ENCODE measurements around the gene VPS4A.
A peak's percentile ranks its signal among the peaks of the same experiment; 100 is the strongest.

The VPS4A gene

DNA sequence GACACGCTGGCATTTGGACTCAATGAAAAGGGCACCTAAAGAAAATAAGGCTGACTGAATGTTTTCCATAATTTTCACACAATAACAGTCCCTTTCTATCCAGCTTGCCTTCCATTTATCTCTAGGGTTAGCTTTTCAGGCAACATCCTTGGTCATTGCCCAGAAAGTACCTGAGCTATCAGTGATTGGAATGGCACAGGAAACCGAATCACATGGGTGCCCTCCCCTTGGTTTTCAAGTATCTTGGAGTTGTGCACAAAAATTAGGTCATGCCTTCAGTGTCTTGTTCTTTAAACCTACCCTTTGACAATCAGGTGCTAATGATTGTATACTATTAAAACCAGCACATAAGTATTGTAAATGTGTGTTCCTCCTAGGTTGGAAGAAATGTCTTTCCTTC is 3.3 kb upstream of the VPS4A start:
- DNase-seq = no peak

DNA sequence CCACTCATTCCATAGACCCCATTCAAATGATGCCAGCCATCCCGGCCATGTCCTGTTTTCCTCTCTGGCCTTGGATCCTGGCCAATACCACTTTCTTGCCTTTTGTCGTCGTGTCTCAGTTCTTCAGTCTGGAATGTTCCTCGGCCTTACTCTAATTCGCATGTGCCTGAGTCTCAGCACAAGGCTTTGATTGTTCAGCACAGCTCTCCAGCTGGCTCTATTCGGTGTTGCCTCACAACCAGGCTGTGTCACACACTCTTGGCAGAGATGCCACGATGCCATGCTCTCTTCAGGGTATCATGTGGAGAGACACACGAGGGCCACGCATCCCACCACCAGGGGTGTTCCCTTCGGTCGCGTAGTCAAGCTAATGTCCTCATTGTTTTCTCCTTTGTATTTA is 1.8 kb upstream of the VPS4A start:
- no peak for DNase-seq

DNA sequence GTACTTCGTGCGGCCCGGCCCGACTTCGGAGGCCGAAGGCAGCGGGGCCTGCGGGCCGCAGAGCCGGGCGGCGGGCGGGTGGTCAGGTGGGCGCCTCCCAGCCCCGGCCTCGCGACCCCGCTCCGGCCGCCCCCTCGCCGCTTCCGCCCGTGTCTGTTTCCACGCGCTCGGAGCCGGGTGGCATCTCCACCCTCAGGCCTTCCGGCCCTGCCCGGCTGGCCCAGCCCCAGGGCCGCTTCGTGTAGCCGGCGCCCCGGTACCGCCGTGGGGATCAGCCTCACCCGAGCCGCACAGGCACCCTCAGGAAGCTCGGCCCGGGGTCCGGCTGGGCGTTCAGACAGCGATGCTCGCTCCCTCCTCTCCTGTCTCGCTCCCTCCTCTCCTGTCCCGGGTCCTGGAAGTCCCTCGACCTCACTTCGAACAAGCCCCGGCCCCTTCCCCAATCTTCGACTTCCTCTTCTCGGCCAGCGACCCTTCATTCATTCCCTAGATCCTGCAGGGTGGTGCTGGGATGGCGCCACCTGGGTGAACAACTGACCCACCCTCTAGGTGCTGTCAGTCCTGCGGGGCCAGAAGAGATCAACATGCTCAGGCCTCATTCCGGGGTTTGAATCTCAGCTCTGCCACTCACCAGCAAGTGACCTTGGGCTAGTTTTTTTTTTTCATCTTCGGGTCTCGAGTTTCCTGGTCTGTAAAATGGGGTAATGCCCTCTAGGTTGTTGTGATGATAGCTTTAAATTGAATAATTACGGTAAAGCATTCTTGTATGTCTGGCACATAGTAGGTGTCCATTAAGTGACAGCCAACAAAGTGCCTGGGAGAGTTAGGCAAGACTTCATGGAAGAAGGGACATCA is 610 bp downstream of the VPS4A start:
- DNase-seq = peak; percentile 51

DNA sequence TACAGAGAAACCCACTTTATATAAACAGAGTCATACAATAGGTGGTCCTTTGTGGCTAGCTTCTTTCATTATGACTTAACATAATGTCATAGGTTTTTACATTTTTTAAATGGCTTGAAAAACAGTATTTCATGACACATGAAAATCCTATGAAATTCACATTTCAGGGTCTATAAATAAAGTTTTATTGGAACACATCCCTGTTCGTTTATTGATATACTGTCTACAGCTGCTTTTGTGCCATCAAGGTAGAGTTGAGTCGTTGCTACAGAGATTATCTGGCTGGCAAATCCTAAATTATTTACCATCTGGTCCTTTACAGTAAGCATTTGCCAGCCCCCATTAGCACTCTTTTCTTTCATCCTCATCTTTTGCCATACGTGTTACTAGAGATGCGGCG is 2.3 kb downstream of the VPS4A start:
- DNase-seq = no peak

DNA sequence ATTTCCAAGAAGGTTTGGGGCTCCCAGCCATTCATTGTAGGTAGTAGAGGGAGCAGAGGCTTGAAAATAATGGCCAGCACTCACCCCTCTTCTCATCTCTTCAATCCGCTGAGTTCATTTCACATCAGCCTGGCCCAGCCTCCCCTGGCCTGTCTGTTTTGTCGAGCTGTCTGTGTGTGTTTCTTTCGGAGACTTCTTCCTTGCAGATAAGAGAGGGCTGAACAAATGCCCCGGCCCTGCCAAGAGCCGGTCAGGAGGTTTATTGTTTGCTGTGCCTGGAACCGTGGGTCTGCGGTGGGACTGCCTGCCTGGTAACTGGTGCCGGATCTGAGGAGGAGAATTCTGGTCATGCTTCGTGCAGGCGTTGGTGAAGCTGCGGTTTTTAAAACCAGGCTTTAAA is 3.4 kb downstream of the VPS4A start:
- no peak for DNase-seq

DNA sequence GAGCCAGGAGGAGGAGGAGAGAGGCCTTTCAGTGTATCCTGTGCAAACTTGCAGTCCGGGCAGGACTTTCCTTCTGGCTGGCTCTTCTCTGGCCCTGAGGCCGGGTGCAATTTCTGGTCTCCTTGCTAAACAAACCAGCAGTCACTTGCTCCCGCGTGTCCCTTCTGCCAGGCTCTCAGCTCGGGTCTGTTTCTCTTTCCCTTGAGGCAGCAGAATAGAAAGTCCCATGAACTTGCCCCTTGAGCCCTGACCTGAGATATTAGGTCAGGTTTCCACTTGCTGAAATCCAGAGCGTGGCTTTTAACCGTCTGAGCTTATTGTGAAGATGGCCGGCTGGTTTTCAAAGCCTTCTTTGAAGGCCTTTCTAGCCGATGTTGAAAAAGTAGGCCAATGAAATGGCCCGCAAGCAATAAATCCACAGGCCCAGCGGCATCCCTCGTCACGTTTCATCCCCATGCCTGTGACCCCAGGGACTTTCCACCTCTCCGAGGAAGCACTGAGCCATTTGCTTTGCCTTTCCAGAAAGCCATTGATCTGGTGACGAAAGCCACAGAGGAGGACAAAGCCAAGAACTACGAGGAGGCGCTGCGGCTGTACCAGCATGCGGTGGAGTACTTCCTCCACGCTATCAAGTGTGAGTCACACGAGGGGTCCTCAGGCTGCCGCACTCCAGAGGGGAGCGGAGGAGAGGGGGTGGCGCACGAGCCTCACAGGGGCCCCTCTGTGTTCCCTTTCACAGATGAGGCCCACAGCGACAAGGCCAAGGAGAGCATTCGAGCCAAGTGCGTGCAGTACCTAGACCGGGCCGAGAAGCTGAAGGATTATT is 4.5 kb downstream of the VPS4A start:
- DNase-seq = no peak

DNA sequence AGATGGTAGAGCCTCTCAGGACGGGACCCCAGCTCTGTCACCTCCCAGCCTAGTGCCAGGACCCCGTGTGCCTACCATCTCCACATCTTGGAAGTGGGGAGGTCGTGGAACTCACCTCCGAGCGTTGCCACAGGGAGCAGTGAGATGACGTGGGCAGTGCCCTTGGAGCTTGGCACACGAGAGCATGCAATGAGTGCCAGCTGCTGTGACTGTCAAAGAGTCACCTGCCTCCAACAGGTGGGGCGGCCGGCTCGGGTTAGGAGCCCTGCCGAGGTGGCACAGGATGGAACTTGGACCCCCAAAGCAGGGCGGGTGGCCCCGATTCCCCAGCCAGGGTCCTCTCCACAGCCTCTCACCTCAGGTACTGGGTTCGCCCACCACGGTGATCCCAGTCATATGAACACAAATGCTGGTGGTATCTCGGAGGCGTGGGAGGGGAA is 5.5 kb downstream of the VPS4A start:
- no peak for DNase-seq

DNA sequence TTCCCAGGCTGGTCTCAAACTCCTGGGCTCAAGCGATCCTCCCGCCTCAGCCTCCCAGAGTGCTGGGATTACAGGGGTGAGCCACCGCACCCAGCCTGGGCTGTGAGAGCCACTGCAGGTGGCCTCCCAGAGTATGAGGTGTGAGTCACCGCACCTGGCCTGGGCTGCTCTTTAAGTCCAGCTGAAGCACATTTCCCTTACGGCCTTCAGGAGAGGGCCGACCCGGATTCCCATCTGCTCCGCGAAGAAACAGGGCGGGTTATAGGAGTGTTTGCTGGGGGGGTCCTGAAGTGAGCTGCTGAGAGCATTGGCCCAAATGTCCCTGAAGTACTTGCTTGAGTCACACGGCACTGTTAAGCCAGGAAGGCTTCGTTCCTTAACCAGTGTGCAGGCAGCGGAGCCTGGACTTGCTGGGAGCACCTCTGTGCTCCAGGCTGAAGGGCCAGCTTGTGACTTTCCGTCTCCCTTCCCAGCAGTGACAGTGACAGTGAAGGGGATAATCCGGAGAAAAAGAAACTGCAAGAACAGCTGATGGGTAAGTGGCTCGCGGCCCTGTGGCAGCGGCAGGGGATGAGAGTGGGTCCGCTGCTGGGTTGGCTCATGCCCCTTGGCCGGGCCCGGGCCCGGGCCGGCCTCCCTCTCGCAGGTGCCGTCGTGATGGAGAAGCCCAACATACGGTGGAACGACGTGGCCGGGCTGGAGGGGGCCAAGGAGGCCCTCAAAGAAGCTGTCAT is 7.2 kb downstream of the VPS4A start:
- DNase-seq = no peak

DNA sequence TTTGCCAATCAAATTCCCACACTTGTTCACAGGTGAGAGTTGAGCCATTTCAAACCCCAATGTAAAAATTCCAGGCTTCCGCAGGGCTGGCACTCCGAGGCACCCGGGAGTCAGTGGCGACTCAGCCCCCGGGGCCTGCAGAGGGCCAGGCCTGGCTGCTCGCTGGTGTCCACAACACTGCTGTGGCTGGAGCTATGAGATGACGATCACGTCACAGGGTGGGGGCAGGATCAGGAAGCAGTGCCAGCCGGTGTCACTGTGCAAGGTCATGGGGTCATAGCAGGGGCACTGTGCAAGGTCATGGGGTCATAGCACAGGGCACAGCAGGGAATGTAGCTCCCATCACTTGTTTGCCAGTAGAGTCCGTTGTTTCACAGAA is 7.8 kb downstream of the VPS4A start:
- DNase-seq = no peak

DNA sequence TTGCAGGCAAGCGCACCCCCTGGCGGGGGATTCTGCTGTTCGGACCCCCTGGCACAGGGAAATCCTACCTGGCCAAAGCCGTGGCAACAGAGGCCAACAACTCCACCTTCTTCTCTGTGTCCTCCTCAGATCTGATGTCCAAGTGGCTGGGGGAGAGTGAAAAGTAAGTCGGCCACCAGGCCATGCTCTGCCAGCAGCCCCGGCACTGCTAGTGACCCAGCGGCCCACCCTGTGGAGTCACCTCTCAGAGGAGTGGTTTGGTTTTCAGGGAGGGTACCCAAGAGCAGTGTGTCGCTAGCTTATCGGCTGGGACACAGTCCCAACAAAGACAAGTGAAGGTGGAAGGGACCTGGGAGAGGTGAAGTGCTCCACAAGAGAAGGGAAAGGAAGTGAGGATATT is 8.2 kb downstream of the VPS4A start:
- DNase-seq = no peak

DNA sequence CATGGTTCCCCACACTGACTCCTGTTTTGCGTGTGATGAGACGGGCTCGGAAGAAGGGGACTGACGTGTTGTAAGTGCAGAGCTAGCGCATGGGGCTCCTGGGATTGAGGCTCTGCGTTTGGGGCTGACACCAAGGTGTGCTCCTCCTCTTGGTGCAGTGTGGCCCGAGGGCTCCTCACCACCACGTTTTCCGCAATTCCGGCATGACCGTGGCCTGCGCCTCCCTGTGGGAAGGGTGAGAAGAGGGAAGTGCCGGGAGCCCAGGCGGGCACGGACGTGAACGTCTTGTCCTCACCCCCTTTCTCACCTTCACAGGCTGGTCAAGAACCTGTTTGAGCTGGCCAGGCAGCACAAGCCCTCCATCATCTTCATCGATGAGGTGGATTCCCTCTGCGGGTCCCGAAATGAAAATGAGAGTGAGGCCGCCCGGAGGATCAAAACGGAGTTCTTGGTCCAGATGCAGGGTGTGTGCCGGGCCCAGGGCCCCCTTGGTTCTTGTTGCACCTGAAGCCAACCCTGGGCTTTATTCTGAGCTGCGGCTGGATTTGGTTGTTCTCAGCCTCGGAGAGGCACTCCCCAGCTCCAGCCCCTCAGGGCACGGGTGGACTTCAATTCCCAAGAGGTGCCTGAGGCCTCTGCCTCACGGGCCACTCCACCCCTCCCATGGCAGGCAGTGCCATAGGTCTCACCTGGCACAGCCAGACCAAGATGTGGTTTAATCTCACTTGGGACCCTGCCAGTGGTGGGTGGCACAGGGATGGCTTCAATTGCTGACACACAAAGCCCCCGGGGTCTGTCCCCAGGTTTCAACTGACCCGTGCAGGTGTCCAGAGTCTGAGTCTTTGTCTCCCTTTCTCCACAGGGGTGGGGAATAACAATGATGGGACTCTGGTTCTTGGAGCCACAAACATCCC is 8.9 kb downstream of the VPS4A start:
- DNase-seq = no peak

DNA sequence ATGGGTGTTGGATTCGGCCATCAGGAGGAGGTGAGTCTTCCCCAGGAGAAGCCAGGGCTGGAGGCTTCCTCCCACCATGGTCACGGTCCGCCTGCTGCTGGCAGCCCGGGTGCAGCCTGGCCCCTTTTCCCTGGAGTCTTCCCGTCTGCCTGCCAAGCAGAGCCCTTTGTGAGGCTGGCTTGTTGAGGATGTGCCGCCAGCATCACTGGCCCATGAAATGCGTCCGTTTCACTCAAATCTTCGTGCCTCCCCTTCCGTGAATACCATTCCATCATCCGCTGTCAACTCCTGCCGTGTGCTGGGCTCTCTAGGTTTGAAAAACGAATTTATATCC is 9.6 kb downstream of the VPS4A start:
- no peak for DNase-seq

DNA sequence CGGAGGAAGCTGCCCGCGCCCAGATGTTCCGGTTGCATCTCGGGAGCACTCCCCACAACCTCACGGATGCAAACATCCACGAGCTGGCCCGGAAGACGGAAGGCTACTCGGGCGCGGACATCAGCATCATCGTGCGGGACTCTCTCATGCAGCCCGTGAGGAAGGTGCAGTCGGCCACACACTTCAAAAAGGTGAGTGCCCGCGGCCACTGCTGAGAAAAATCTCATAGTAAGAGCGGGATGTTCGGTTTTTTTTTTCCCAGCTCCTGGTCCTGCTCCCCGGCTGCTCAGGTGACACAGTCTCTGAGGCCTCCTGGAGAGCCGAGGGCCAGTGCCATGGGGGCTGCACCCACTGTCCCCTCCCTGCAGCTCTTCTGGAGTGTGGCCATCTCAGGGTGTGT is 9.9 kb downstream of the VPS4A start:
- DNase-seq = no peak

DNA sequence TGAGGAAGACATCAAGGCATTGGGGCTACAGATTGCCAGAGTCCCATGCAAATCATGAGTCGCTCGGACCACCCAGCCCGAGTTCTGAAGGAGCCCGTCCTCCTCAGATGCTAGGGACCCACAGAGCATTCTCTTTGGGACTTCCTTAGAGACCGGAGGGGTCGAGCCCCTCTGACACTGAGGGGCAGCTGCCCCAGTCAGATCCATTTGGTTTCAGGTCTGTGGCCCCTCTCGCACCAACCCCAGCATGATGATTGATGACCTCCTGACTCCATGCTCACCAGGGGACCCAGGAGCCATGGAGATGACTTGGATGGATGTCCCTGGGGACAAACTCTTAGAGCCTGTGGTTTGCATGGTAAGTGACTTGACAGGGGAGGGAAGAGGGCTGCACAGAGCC is 11.2 kb downstream of the VPS4A start:
- no peak for DNase-seq

DNA sequence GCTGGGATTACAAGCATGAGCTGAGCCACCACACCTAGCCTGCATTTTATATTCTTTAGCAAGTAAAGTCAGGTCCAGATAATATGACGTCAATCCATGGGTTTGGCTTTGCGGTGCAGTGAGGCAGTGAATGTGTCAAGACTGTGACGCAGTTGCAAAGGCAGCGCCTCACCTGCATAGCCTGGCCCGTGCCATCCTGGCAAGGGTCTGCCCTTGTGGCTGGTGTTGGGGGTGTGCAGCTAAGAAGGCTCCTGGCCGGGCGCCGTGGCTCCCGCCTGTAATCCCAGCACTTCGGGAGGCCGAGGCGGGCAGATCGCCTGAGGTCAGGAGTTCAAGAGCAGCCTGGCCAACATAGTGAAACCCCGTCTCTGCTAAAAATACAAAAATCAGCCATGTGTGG is 12.3 kb downstream of the VPS4A start:
- no peak for DNase-seq

DNA sequence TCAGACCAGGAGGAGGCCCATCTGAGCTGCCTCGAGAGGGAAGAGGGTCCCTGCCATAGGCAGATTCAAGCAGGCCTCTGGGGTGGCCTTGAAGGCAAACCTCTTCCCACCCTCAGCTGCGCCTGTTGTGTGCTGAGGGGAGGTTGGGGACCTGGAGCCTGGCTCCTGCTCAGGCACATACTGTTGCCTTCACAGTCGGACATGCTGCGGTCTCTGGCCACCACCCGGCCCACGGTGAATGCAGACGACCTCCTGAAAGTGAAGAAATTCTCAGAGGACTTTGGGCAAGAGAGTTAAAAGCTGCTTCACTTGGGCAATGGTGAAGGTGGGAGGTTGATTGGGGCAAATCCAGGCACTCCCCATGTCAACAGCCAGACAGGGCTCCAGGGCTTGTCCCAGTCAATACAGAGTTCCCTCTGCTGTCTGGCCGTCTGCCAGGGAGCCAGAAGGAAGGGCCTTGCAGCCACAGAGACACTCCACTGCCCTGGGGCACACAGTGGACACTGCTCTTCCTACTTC is 12.9 kb downstream of the VPS4A start:
- peak; percentile 30 for DNase-seq

DNA sequence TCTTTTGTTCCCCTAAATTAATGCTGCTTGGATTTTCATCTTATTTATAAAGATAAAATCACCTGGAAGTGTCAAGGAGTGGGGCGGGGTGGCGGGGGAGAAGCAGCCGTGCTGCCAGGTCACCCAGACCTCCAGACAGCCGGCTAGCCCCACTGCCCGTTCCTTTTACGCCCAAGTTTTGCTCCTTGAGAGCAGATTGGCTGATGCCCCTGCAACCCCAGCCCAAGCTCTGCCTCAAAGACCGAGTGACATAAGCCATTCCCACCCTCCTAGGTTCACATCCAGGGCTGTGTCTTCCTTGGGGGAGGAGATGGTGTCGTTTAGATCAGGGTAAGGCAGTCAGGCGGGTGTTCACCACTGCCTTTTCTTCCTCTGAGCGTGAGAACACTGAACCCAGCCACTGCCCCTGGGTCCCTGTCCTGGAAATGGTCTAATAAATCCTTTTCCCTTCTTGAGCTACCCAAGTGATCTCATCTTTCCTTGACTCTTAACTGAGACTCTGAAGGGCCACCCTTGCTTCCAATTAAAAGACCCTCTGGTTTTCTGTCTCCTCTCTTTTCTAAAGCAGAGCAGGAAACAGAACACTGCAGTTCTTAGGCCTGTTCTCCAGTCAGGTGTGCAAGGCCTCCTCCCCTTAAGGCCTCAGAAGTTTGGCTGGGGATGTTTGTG is 13.6 kb downstream of the VPS4A start:
- no peak for DNase-seq

DNA sequence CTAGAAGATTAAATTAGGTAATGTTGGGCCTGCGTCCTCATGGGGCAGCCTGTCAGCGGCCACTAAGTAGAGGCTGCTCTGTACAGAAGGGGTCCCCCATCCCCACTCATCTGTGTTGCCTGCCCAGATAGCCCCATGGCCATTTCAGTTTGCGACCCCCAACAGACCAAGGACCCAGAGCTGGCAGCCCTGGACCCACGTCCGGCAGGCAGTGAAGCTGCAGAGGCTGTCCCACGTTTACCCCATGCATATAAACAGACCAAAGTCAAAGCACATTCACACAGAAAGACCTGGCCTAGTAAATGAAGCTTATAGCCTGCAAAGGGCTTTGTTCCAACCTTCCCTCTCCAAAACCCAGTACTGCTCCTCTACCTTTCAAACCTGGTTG is 14.6 kb downstream of the VPS4A start:
- no peak for DNase-seq

DNA sequence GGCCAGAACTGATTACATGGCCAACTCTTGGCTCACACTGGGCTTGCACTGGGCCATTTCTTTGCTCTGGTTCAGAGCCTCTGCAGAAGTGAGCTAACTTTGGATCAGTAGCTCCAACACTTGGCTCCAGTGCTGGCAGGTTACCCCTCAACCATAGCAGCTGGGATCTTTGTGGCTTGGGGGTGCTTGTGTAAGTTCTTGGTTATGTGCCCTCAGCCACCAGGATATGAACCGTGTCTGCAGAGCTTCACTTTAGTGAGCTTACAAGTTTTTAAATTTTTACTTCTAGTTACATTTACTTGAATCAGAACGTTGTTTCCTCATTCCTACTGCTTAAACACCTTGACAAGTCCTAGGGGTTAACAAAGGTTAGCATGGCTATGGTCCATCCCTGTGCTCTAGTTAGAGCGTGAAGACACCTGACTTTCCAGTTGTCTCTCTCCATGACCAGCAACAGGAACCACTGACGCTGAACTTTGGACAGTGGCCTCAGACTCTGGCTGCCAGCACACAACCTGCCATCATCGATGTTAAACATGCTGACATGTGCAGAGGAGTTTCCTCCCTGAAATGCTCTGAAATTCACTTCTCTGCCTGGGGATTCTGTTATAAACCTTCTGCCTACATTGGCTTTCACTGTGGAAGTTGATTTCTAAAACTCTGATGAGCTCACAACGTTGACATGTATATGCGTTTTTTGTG is 15.2 kb downstream of the VPS4A start:
- DNase-seq = no peak

DNA sequence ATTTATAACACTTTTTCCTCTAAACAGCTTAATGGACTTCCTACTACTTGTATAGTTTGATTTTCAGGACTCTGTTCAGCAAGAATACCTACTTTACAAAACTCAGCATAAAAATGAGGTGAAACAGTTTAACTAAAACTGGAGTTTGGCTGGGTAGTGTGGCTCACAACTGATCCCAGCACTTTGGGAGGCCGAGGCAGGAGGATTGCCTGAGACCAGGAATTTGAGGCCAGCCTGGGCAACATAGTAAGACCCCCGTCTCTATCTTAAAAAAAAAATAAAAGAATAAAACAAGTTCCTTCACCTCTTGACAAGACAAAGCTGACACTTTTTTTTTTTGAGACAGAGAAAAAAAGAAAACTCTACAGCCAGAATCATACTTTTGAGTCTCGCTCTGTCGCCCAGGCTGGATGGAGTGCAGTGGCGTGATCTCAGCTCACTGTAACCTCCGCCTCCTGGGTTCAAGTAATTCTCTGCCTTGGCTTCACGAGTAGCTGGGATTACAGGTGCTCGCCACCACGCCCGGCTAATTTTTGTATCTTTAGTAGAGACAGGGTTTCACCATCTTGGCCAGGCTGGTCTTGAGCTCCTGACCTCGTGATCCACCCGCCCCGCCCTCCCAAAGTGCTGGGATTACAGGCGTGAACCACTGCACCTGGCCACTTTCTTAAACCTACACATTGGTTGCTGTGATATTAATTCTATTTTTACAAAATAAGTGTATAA is 16.6 kb downstream of the VPS4A start:
- DNase-seq = no peak

All from suppressor macrophage treated with lipopolysaccharide for 4 hours (primary cell).